Natural killer cell (primary cell): ENCODE data around the gene GRM4. TPM values are rescaled to one million over a fixed set of nuclear protein-coding genes. Genes with fewer than 3 reads are reported as not detected.

Experiments used
- ATAC-seq, 3 donors: fragments of 150-1000 bp in 2 of 3; fragments of 200-7000 bp in 1 of 3; cut with Tn5 transposase; 1 replicate in 1 of 3; 2 replicates in 2 of 3; pipeline ENCODE4 v1.10.0; 2021; ENCODE audit warnings: mild to moderate bottlenecking in 2 of 3, moderate library complexity in 2 of 3
- DNase-seq, 2 donors: peaks; one replicate each; pipeline versions ENCODE4 v3.0.0 to v3.0.0-alpha.2; 2013 to 2021; ENCODE audit warnings: mixed read lengths in 1 of 2
- H3K27ac ChIP-seq: one replicate; pipeline ENCODE4 v1.5.1; 2013; ENCODE audit warnings: mild to moderate bottlenecking, low read length
- H3K27me3 ChIP-seq: one replicate; pipeline ENCODE4 v1.6.1; 2013; ENCODE audit warnings: low read length; ENCODE audit not compliant: control insufficient read depth, insufficient read depth
- H3K36me3 ChIP-seq: one replicate; pipeline ENCODE4 v1.6.1; 2013; ENCODE audit warnings: low read length; ENCODE audit not compliant: control insufficient read depth, insufficient read depth
- H3K4me1 ChIP-seq: one replicate; pipeline ENCODE4 v1.6.1; 2013; ENCODE audit warnings: low read length; ENCODE audit not compliant: control insufficient read depth, insufficient read depth
- H3K4me3 ChIP-seq: one replicate; pipeline ENCODE4 v1.5.1; 2013; ENCODE audit warnings: low read length
- H3K9me3 ChIP-seq: one replicate; pipeline ENCODE4 v1.6.1; 2013; ENCODE audit warnings: low read length; ENCODE audit not compliant: control insufficient read depth, insufficient read depth
- H3K27ac Mint-ChIP-seq, 2 donors: one replicate each; pipeline ENCODE4 v1.8.0; 2022; ENCODE audit warnings: mild to moderate bottlenecking in 2 of 2, mixed read lengths in 2 of 2, moderate library complexity in 1 of 2
- H3K27me3 Mint-ChIP-seq, 2 donors: one replicate each; pipeline ENCODE4 v1.8.0; 2022; ENCODE audit warnings: low read depth in 2 of 2, mixed read lengths in 2 of 2
- H3K36me3 Mint-ChIP-seq: one replicate; pipeline ENCODE4 v1.8.0; 2022; ENCODE audit warnings: mixed read lengths
- H3K4me1 Mint-ChIP-seq, 2 donors: one replicate each; pipeline ENCODE4 v1.8.0; 2022; ENCODE audit warnings: mixed read lengths in 2 of 2
- H3K4me3 Mint-ChIP-seq: one replicate; pipeline ENCODE4 v1.8.0; 2022; ENCODE audit warnings: mild to moderate bottlenecking, moderate library complexity, mixed read lengths
- H3K9me3 Mint-ChIP-seq, 2 donors: one replicate each; pipeline ENCODE4 v1.8.0; 2022; ENCODE audit warnings: mixed read lengths in 2 of 2
- WGBS: methylation state at CpG from one replicate; pipeline ENCODE4 v1.1.7; 2013; ENCODE audit warnings: missing lambda C conversion rate; ENCODE audit not compliant: insufficient coverage; 5-methylcytosine and 5-hydroxymethylcytosine counted together
- intact Hi-C: fragments of 100-400 bp; cut with micrococcal nuclease; formaldehyde crosslinking; loops from one replicate; pipeline ENCODE4 v1.14.2; 2022
- total RNA-seq, 4 donors: library from RNA; stranded (reverse); fragments of 120-200 nt in 1 of 4; gene quantifications; one replicate each; pipeline versions ENCODE4 v1.2.3 to v1.2.4, GENCODE V29; 2013 to 2022
- TF ChIP-seq, protein P1 (sequence below): fragments of 200-600 bp; IDR thresholded peaks from one replicate; pipeline ENCODE4 v1.8.0; 2022; ENCODE audit warnings: antibody characterized with exemption

Gene GRM4
- total RNA-seq, 3 donors from 2014 or later (not counting 1 experiment from before 2014, with no cell fraction given) = not detected

DNA sequence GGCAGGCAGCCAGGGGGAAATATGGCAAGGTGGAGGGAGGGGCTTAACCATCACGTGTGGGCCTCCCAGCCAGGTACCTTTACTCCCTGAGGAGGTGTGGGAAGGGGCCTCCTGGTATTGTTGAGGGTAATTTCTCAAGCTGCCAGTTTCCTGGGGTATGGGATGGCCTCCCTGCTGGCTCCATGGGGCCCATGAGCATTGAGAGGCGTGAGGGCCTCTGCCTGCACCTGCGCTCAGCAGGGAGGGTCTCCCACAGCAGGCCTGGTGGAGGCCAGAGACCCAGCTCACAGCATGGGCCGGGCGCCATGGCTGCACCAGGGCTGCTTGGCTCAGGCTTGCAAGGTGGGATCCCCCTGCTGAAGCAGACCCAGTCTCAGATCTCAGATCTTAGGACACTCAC is 113.0 kb downstream of the GRM4 start:
- Histone ChIP-seq H3K4me1 (no peaks in the 10 kb centered on the region), H3K36me3 (no peaks in the 10 kb centered on the region), H3K27ac (no peak overlapping the region), H3K9me3 (no peaks in the 10 kb centered on the region), H3K4me3 (no peak overlapping the region), H3K27me3 (no peaks in the 10 kb centered on the region)
- Mint-ChIP-seq H3K27me3 (peaks cover 16 to 17% of the 10 kb centered on the region in 2 donors), H3K4me1 (no peaks in the 10 kb centered on the region), H3K9me3 (no peaks in the 10 kb centered on the region), H3K27ac (no peak overlapping the region), H3K36me3 (no peaks in the 10 kb centered on the region), H3K4me3 (no peak overlapping the region)
- TF ChIP-seq, protein P1, sequence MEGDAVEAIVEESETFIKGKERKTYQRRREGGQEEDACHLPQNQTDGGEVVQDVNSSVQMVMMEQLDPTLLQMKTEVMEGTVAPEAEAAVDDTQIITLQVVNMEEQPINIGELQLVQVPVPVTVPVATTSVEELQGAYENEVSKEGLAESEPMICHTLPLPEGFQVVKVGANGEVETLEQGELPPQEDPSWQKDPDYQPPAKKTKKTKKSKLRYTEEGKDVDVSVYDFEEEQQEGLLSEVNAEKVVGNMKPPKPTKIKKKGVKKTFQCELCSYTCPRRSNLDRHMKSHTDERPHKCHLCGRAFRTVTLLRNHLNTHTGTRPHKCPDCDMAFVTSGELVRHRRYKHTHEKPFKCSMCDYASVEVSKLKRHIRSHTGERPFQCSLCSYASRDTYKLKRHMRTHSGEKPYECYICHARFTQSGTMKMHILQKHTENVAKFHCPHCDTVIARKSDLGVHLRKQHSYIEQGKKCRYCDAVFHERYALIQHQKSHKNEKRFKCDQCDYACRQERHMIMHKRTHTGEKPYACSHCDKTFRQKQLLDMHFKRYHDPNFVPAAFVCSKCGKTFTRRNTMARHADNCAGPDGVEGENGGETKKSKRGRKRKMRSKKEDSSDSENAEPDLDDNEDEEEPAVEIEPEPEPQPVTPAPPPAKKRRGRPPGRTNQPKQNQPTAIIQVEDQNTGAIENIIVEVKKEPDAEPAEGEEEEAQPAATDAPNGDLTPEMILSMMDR = no peak
- no peak for DNase-seq
- no peak for ATAC-seq
- intact Hi-C loops = no loop called here
- WGBS = 85% methylated on average over 5 of the region's 5 CpGs

DNA sequence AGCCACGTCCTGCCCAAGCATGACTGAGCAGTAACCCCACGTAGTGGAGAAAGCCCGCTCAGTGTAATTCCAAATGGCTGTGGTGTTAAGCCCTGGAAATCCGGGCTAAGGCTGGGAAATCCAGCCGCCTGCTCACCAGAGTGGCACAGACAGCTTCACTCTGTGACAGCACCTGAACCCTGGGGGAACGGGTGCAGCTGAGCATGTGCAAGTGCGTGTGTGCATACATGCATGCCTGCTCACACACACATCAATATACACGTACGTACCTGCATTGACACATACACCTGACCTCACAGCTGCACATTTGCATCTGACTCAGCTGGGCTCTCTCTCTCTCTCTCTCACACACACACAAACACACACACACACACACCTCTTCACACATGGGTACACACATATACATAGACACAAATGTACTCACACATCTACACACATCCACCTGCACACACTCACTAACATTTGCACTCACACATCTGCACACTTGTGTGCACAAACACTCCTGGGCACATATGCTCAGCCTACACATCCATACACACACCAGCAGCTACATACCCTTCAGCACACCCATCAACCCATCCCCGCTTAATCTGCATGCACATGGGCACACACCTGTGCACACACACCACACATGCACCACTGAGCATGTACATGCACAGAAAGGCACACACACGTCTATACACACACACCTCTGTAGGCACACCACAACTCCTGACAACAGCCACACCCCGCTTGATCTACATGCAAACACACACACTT is 114.1 kb downstream of the GRM4 start:
- no peaks in the 10 kb centered on the region for H3K4me1 ChIP-seq
- no peak overlapping the region for H3K4me3 ChIP-seq
- Mint-ChIP-seq H3K4me1 (no peaks in the 10 kb centered on the region), H3K4me3 (no peak overlapping the region), H3K36me3 (no peaks in the 10 kb centered on the region), H3K27ac (no peak overlapping the region), H3K27me3 (peaks cover 13 to 17% of the 10 kb centered on the region in 2 donors), H3K9me3 (no peaks in the 10 kb centered on the region)
- no peaks in the 10 kb centered on the region for H3K27me3 ChIP-seq
- ATAC-seq (no peak), DNase-seq (no peak)
- intact Hi-C loops = no loop called here
- H3K27ac ChIP-seq = no peak overlapping the region
- 68% methylated on average over 12 of the region's 12 CpGs for WGBS
- no peaks in the 10 kb centered on the region for H3K9me3 ChIP-seq
- no peaks in the 10 kb centered on the region for H3K36me3 ChIP-seq
- TF ChIP-seq, protein P1 = no peak

DNA sequence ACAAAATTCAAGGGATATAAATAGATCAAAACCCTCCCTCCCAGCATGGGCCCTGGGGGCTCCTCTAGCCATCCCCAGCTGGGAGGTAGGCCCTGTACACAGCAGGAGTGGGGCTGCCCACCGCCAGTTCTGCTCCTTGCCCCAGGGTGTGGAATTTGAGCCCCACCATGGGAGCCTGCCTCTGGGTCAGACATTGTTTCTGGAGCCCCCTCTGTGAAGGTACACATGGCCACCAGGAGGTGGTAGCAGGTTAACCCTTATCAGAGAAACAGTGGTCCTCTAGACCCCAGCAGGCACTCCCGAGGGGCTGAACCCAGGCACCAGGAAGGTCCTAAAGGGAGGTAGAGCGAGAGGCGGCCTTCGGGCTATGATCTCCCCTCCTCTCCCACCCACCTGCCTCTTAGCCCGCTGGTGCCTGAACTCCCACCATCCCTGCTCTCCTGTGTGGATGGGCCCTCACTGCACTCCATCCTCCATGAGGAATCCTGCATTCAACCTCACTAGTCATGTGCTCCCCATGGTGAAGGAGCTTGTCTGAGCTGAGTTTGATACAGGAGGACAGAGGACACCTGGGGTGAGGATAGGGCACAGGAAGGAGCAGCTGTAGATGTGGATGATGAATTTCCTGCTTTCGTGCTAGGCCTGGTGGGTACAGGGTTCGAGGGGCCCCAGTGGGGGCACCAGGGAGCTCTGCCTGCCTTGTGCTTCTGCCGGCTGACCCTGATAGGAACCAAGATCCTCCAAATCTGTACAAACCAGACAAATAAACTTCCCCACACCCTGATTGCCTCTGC is 114.9 kb downstream of the GRM4 start:
- TF ChIP-seq, protein P1 = no peak
- intact Hi-C loops = no loop called here

More for the DNA sequence above, 114.9 kb downstream of the GRM4 start:
- no peaks in the 10 kb centered on the region for H3K36me3 Mint-ChIP-seq
- no peaks in the 10 kb centered on the region for H3K4me1 Mint-ChIP-seq
- no peak for DNase-seq
- Histone ChIP-seq H3K4me3 (no peak overlapping the region), H3K9me3 (no peaks in the 10 kb centered on the region), H3K36me3 (no peaks in the 10 kb centered on the region), H3K27ac (no peak overlapping the region), H3K27me3 (no peaks in the 10 kb centered on the region), H3K4me1 (no peaks in the 10 kb centered on the region)
- H3K4me3 Mint-ChIP-seq = no peak overlapping the region
- no peak for ATAC-seq
- WGBS = 66% methylated on average over 9 of the region's 9 CpGs
- no peaks in the 10 kb centered on the region for H3K9me3 Mint-ChIP-seq
- H3K27me3 Mint-ChIP-seq = peaks cover 10 to 17% of the 10 kb centered on the region in 2 donors
- H3K27ac Mint-ChIP-seq = no peak overlapping the region
